Measurements from ENCODE around the gene RAPGEF6.

- TF ChIP-seq MXI1 (conservative IDR thresholded peaks at IDR 0.05; ENCODE audit: poor library complexity, severe bottlenecking), result no peak
- no peak for TF ChIP-seq EP300 (conservative IDR thresholded peaks at IDR 0.05; ENCODE audit: poor library complexity, severe bottlenecking)
- no peak for TF ChIP-seq CTCF (IDR thresholded peaks at IDR 0.05; ENCODE audit: poor library complexity, severe bottlenecking)
- TF ChIP-seq EZH2 (IDR thresholded peaks at IDR 0.05; ENCODE audit: borderline replicate concordance, insufficient read depth, low read length, poor library complexity, severe bottlenecking), result no peak
- TF ChIP-seq RAD21 (conservative IDR thresholded peaks at IDR 0.05), result no peak
- no peak for TF ChIP-seq REST (IDR thresholded peaks at IDR 0.05; ENCODE audit: borderline replicate concordance)
- no peak for TF ChIP-seq POLR2AphosphoS5 (IDR thresholded peaks at IDR 0.05)
- TF ChIP-seq SMC3 (conservative IDR thresholded peaks at IDR 0.05; ENCODE audit: poor library complexity), result no peak
Observed at GRCh38 chr5:131509801-131510200, 125.2 kb downstream of the RAPGEF6 start.

All from neural cell (in vitro differentiated cells).